GM23338 (cell line): Measurements from ENCODE around the gene ALPG. TPM values are rescaled to one million over a fixed set of nuclear protein-coding genes. Genes with fewer than 3 reads are reported as not detected.

ENCODE experiments used
- ATAC-seq: fragments of 200-7000 bp; cut with Tn5 transposase; 3 replicates; pipeline ENCODE4 v1.9.1; 2020
- DNase-seq: peaks from one replicate; pipeline ENCODE4 v3.0.0-alpha.2; 2015; ENCODE audit warnings: low spot score
- H2AFZ ChIP-seq: fragments of 200-600 bp; sonication (generic); 2 replicates; pipeline ENCODE4 v1.8.0; 2016; ENCODE audit warnings: antibody characterized with exemption, mild to moderate bottlenecking, moderate library complexity
- H3F3A ChIP-seq: fragments of 200-600 bp; sonication (generic); replicated peaks from 2 replicates; pipeline ENCODE4 v1.8.0; 2017; ENCODE audit warnings: antibody characterized with exemption, mixed run types, low read depth
- H3K27ac ChIP-seq: fragments of 200-600 bp; sonication (generic); 2 replicates; pipeline ENCODE4 v1.6.1; 2016; ENCODE audit warnings: low read depth
- H3K27me3 ChIP-seq: fragments of 200-600 bp; sonication (generic); 2 replicates; pipeline ENCODE4 v1.8.0; 2016; ENCODE audit warnings: mild to moderate bottlenecking, mixed run types, moderate library complexity; ENCODE audit not compliant: insufficient read depth
- H3K36me3 ChIP-seq: fragments of 200-600 bp; sonication (generic); 2 replicates; pipeline ENCODE4 v1.8.0; 2016; ENCODE audit warnings: mild to moderate bottlenecking; ENCODE audit not compliant: insufficient read depth
- H3K4me1 ChIP-seq: fragments of 200-600 bp; sonication (generic); 2 replicates; pipeline ENCODE4 v1.8.0; 2016; ENCODE audit warnings: mild to moderate bottlenecking, moderate library complexity; ENCODE audit not compliant: insufficient read depth
- H3K4me2 ChIP-seq: fragments of 200-600 bp; sonication (generic); 2 replicates; pipeline ENCODE4 v1.7.1; 2017; ENCODE audit warnings: mixed run types
- H3K4me3 ChIP-seq: fragments of 200-600 bp; sonication (generic); 2 replicates; pipeline ENCODE4 v1.6.1; 2016; ENCODE audit warnings: mixed run types
- H3K79me2 ChIP-seq: fragments of 200-600 bp; sonication (generic); replicated peaks from 2 replicates; pipeline ENCODE4 v1.8.0; 2017; ENCODE audit warnings: mild to moderate bottlenecking; ENCODE audit not compliant: insufficient read depth
- H3K9me2 ChIP-seq: fragments of 200-600 bp; sonication (generic); 2 replicates; pipeline ENCODE4 v1.8.0; 2017; ENCODE audit not compliant: insufficient read depth
- H4K20me1 ChIP-seq: fragments of 200-600 bp; sonication (generic); replicated peaks from 2 replicates; pipeline ENCODE4 v1.8.0; 2017; ENCODE audit warnings: mild to moderate bottlenecking; ENCODE audit not compliant: insufficient read depth
- H3K27ac Mint-ChIP-seq: 2 replicates; pipeline ENCODE4 v1.8.0; 2020; ENCODE audit warnings: inconsistent platforms, mild to moderate bottlenecking, moderate library complexity, mixed read lengths
- H3K27me3 Mint-ChIP-seq: 3 replicates; pipeline ENCODE4 v1.8.0; 2022; ENCODE audit warnings: low read depth, mild to moderate bottlenecking, moderate library complexity, mixed read lengths, inconsistent platforms; ENCODE audit not compliant: insufficient read depth, poor library complexity
- H3K36me3 Mint-ChIP-seq: 3 replicates; pipeline ENCODE4 v1.8.0; 2021; ENCODE audit warnings: low read depth, mild to moderate bottlenecking, inconsistent platforms, moderate library complexity, mixed read lengths
- H3K4me1 Mint-ChIP-seq: 3 replicates; pipeline ENCODE4 v1.8.0; 2020; ENCODE audit warnings: mild to moderate bottlenecking, inconsistent platforms, mixed read lengths
- H3K4me3 Mint-ChIP-seq: 3 replicates; pipeline ENCODE4 v1.8.0; 2021; ENCODE audit warnings: moderate library complexity, mild to moderate bottlenecking, inconsistent platforms, mixed read lengths
- H3K9me3 Mint-ChIP-seq: 3 replicates; pipeline ENCODE4 v1.8.0; 2020; ENCODE audit warnings: moderate library complexity, mild to moderate bottlenecking, inconsistent platforms, mixed read lengths
- JUNB ChIP-seq: IDR thresholded peaks from one replicate; pipeline ENCODE4 v1.6.1; 2016; ENCODE audit warnings: antibody characterized with exemption; ENCODE audit not compliant: unreplicated experiment
- POLR2AphosphoS5 ChIP-seq: IDR thresholded peaks from 2 replicates; pipeline ENCODE4 v1.6.1; 2016; ENCODE audit warnings: antibody characterized with exemption, low read depth
- STAT1 ChIP-seq: IDR thresholded peaks from one replicate; pipeline ENCODE4 v1.6.1; 2016; ENCODE audit warnings: antibody characterized with exemption; ENCODE audit not compliant: unreplicated experiment
- ZNF331 ChIP-seq: fragments of 250-450 bp; sonication (Bioruptor Pico); IDR thresholded peaks from 2 replicates; pipeline ENCODE4 v1.5.0; 2020; ENCODE audit warnings: low read depth, mild to moderate bottlenecking, moderate library complexity
- polyA plus RNA-seq: library from polyadenylated mRNA; unstranded; fragments of >200 nt; fragmentation: Nextera tagmentation; extraction: Ambion mirVana; gene quantifications from 2 replicates; pipeline ENCODE4 v1.2.1, GENCODE V29; 2016
- total RNA-seq: library from RNA; depleted of rRNA; stranded (reverse); fragments of >200 nt; shearing (Covaris generic); gene quantifications from 2 replicates; pipeline ENCODE4 v1.2.3, GENCODE V29; 2014
- TF ChIP-seq, protein P1 (sequence below): IDR thresholded peaks from one replicate; pipeline ENCODE4 v1.6.1; 2018; ENCODE audit warnings: antibody characterized with exemption; ENCODE audit not compliant: unreplicated experiment
- TF ChIP-seq, protein P2 (sequence below): IDR thresholded peaks from 2 replicates; pipeline ENCODE4 v1.6.1; 2016; ENCODE audit warnings: antibody characterized with exemption
- TF ChIP-seq, protein P3 (sequence below): fragments of 250-450 bp; sonication (Bioruptor Pico); IDR thresholded peaks from 2 replicates; pipeline ENCODE4 v1.5.0; 2020; ENCODE audit warnings: mild to moderate bottlenecking, moderate library complexity
- TF ChIP-seq, protein P4 (sequence below), 2 experiments: fragments of 200-600 bp in 1 of 2; sonication (generic) in 1 of 2; conservative IDR thresholded peaks; 2 replicates each; pipeline versions ENCODE4 v1.5.1 to v1.6.1; 2016 to 2017; ENCODE audit warnings: antibody characterized with exemption in 2 of 2, low read depth in 2 of 2, mild to moderate bottlenecking in 2 of 2, moderate library complexity in 1 of 2

The ALPG gene
- total and polyA plus RNA-seq, 2 experiments from 2014 or later, result 0.89 to 2.5 TPM

DNA sequence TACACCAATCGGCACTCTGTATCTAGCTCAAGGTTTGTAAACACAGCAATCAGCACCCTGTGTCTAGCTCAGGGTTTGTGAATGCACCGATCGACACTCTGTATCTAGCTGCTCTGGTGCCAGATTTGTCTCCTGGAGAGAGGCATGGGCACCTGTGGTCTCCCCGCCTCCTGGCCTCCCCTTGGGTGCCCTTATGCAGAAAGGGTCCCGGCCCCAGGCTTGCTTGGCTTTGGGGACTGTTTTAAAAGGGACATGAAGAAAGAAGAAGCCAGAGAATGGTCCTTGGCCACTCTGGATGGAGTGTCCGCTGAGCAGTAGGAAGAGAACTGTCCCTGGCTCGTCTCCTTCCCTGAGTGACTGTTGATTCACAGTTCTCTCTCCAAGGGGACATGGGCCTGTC is 39.6 kb upstream of the ALPG start (continued):
- TF ChIP-seq, protein P1, sequence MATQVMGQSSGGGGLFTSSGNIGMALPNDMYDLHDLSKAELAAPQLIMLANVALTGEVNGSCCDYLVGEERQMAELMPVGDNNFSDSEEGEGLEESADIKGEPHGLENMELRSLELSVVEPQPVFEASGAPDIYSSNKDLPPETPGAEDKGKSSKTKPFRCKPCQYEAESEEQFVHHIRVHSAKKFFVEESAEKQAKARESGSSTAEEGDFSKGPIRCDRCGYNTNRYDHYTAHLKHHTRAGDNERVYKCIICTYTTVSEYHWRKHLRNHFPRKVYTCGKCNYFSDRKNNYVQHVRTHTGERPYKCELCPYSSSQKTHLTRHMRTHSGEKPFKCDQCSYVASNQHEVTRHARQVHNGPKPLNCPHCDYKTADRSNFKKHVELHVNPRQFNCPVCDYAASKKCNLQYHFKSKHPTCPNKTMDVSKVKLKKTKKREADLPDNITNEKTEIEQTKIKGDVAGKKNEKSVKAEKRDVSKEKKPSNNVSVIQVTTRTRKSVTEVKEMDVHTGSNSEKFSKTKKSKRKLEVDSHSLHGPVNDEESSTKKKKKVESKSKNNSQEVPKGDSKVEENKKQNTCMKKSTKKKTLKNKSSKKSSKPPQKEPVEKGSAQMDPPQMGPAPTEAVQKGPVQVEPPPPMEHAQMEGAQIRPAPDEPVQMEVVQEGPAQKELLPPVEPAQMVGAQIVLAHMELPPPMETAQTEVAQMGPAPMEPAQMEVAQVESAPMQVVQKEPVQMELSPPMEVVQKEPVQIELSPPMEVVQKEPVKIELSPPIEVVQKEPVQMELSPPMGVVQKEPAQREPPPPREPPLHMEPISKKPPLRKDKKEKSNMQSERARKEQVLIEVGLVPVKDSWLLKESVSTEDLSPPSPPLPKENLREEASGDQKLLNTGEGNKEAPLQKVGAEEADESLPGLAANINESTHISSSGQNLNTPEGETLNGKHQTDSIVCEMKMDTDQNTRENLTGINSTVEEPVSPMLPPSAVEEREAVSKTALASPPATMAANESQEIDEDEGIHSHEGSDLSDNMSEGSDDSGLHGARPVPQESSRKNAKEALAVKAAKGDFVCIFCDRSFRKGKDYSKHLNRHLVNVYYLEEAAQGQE, result no peak
- TF ChIP-seq, protein P2, sequence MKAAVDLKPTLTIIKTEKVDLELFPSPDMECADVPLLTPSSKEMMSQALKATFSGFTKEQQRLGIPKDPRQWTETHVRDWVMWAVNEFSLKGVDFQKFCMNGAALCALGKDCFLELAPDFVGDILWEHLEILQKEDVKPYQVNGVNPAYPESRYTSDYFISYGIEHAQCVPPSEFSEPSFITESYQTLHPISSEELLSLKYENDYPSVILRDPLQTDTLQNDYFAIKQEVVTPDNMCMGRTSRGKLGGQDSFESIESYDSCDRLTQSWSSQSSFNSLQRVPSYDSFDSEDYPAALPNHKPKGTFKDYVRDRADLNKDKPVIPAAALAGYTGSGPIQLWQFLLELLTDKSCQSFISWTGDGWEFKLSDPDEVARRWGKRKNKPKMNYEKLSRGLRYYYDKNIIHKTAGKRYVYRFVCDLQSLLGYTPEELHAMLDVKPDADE, result no peak
- no peak for TF ChIP-seq POLR2AphosphoS5

DNA sequence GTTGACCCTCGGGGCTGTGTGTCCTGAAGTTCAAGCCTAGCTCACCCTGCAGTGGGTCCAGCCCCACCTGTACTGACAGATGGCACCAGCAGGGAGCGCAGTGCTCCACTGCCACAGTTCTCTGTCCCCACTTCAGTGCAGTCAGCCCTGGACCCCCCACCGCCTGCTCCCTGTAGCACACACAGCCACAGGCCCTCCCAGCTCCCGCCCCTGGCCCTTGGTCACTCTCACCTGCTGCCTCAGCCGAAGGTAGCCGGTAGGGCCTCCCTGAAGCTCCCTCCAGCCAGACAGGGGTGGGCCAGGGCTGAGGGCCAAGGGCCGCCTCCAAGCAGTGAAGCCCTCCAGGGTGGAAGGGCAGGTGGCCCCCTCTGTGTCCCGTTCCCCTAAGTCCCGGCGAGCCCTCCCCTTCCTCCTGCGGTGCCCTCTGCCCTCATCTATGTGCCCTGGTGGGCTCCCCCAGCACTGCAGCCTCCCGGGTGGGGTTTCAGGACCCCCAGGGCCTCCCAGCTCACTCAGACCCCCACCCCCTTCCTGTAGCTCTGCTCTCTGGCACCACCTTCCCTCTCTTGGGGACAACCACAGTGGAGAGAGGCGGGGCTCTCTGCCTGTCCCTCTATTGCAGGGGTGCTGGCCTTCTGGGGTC is 38.9 kb upstream of the ALPG start:
- peaks cover 7% of the 10 kb centered on the region for H3K27me3 Mint-ChIP-seq
- H3K27ac Mint-ChIP-seq, result no peak overlapping the region
- no peaks in the 10 kb centered on the region for H4K20me1 ChIP-seq
- DNase-seq, result peak; percentile 77
- ATAC-seq, result peak; percentile 65
- H3K9me3 Mint-ChIP-seq, result no peaks in the 10 kb centered on the region; the same call in 2 of the 3 replicates
- no peaks in the 10 kb centered on the region; the same call in 1 of the 2 replicates for H3K4me1 ChIP-seq
- H2AFZ ChIP-seq, result peak overlapping the region; percentile 85; the same call in 1 of the 2 replicates
- no peak overlapping the region for H3K4me3 Mint-ChIP-seq
- no peaks in the 10 kb centered on the region for H3K9me2 ChIP-seq
- no peaks in the 10 kb centered on the region for H3K27me3 ChIP-seq
- peaks cover 25% of the 10 kb centered on the region for H3K4me1 Mint-ChIP-seq
- no peak overlapping the region for H3K4me2 ChIP-seq
- H3K27ac ChIP-seq, result no peak overlapping the region
- H3F3A ChIP-seq, result no peaks in the 10 kb centered on the region
- H3K4me3 ChIP-seq, result no peak overlapping the region
- no peaks in the 10 kb centered on the region for H3K36me3 ChIP-seq
- no peaks in the 10 kb centered on the region for H3K79me2 ChIP-seq
- TF ChIP-seq POLR2AphosphoS5 (no peak), STAT1 (no peak), JUNB (no peak), ZNF331 (CRISPR knock-in tag) (no peak)
- TF ChIP-seq, protein P3, sequence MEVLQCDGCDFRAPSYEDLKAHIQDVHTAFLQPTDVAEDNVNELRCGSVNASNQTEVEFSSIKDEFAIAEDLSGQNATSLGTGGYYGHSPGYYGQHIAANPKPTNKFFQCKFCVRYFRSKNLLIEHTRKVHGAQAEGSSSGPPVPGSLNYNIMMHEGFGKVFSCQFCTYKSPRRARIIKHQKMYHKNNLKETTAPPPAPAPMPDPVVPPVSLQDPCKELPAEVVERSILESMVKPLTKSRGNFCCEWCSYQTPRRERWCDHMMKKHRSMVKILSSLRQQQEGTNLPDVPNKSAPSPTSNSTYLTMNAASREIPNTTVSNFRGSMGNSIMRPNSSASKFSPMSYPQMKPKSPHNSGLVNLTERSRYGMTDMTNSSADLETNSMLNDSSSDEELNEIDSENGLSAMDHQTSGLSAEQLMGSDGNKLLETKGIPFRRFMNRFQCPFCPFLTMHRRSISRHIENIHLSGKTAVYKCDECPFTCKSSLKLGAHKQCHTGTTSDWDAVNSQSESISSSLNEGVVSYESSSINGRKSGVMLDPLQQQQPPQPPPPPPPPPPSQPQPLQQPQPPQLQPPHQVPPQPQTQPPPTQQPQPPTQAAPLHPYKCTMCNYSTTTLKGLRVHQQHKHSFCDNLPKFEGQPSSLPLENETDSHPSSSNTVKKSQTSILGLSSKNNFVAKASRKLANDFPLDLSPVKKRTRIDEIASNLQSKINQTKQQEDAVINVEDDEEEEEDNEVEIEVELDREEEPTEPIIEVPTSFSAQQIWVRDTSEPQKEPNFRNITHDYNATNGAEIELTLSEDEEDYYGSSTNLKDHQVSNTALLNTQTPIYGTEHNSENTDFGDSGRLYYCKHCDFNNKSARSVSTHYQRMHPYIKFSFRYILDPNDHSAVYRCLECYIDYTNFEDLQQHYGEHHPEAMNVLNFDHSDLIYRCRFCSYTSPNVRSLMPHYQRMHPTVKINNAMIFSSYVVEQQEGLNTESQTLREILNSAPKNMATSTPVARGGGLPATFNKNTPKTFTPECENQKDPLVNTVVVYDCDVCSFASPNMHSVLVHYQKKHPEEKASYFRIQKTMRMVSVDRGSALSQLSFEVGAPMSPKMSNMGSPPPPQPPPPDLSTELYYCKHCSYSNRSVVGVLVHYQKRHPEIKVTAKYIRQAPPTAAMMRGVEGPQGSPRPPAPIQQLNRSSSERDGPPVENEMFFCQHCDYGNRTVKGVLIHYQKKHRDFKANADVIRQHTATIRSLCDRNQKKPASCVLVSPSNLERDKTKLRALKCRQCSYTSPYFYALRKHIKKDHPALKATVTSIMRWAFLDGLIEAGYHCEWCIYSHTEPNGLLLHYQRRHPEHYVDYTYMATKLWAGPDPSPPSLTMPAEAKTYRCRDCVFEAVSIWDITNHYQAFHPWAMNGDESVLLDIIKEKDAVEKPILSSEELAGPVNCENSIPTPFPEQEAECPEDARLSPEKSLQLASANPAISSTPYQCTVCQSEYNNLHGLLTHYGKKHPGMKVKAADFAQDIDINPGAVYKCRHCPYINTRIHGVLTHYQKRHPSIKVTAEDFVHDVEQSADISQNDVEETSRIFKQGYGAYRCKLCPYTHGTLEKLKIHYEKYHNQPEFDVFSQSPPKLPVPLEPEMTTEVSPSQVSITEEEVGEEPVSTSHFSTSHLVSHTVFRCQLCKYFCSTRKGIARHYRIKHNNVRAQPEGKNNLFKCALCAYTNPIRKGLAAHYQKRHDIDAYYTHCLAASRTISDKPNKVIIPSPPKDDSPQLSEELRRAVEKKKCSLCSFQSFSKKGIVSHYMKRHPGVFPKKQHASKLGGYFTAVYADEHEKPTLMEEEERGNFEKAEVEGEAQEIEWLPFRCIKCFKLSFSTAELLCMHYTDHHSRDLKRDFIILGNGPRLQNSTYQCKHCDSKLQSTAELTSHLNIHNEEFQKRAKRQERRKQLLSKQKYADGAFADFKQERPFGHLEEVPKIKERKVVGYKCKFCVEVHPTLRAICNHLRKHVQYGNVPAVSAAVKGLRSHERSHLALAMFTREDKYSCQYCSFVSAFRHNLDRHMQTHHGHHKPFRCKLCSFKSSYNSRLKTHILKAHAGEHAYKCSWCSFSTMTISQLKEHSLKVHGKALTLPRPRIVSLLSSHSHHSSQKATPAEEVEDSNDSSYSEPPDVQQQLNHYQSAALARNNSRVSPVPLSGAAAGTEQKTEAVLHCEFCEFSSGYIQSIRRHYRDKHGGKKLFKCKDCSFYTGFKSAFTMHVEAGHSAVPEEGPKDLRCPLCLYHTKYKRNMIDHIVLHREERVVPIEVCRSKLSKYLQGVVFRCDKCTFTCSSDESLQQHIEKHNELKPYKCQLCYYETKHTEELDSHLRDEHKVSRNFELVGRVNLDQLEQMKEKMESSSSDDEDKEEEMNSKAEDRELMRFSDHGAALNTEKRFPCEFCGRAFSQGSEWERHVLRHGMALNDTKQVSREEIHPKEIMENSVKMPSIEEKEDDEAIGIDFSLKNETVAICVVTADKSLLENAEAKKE, result no peak
- TF ChIP-seq, protein P4, sequence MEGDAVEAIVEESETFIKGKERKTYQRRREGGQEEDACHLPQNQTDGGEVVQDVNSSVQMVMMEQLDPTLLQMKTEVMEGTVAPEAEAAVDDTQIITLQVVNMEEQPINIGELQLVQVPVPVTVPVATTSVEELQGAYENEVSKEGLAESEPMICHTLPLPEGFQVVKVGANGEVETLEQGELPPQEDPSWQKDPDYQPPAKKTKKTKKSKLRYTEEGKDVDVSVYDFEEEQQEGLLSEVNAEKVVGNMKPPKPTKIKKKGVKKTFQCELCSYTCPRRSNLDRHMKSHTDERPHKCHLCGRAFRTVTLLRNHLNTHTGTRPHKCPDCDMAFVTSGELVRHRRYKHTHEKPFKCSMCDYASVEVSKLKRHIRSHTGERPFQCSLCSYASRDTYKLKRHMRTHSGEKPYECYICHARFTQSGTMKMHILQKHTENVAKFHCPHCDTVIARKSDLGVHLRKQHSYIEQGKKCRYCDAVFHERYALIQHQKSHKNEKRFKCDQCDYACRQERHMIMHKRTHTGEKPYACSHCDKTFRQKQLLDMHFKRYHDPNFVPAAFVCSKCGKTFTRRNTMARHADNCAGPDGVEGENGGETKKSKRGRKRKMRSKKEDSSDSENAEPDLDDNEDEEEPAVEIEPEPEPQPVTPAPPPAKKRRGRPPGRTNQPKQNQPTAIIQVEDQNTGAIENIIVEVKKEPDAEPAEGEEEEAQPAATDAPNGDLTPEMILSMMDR (conservative IDR thresholded peaks at IDR 0.05; ENCODE audit: low read depth in 2 of 2), result peak; percentile 36 to 80
- H3K36me3 Mint-ChIP-seq, result no peaks in the 10 kb centered on the region
